A549 (cell line): ENCODE data around the gene FUZ. TPM values are rescaled to one million over a fixed set of nuclear protein-coding genes. Genes with fewer than 3 reads are reported as not detected.

Experiments used
- ATAC-seq, 2 experiments: fragments of 200-7000 bp in 1 of 2; fragments of >200 bp in 1 of 2; cut with Nextera tagmentation in 1 of 2; cut with Tn5 transposase in 1 of 2; 3 replicates each; pipeline versions ENCODE4 v1.8.0 to v1.9.1; 2018 to 2020; ENCODE audit warnings: mild to moderate bottlenecking in 1 of 2, moderate library complexity in 1 of 2
- CTCF ChIA-PET: fragments of 300-600 bp; sonication (Branson Sonifier 250); formaldehyde crosslinking; extraction: SDS; loops from one replicate; lab custom pipeline; 2021; ENCODE audit warnings: antibody characterized with exemption, inconsistent platforms; lab: Yijun Ruan, JAX
- POLR2A ChIA-PET: fragments of 350-600 bp; formaldehyde crosslinking; extraction: SDS; loops from one replicate; lab custom pipeline; 2021; ENCODE audit warnings: antibody characterized with exemption, inconsistent platforms; lab: Yijun Ruan, JAX
- DNase-seq, 2 experiments: peaks; one replicate each; pipeline versions ENCODE4 v3.0.0 to v3.0.0-alpha.2; 2011 to 2016; ENCODE audit warnings: low read depth in 1 of 2, low spot score in 1 of 2
- FAIRE-seq: peaks from 2 replicates; lab custom pipeline; 2011; peaks lifted over from hg19 to GRCh38; lab: Jason Lieb, UNC
- H3K27ac ChIP-seq, 2 experiments: fragments of >200 bp; sonication (Bioruptor Twin); formaldehyde crosslinking; 3 replicates each; pipeline ENCODE4 v1.5.1; 2016 to 2017
- H3K4me1 ChIP-seq: fragments of >200 bp; sonication (Bioruptor Twin); formaldehyde crosslinking; 3 replicates; pipeline ENCODE4 v1.6.1; 2016
- H3K4me2 ChIP-seq: fragments of >200 bp; sonication (Bioruptor Twin); formaldehyde crosslinking; 3 replicates; pipeline ENCODE4 v1.6.1; 2016
- H3K4me3 ChIP-seq: fragments of >200 bp; sonication (Bioruptor Twin); formaldehyde crosslinking; 3 replicates; pipeline ENCODE4 v1.5.1; 2016
- H3K9me3 ChIP-seq: fragments of >200 bp; sonication (Bioruptor Twin); formaldehyde crosslinking; 3 replicates; pipeline ENCODE4 v1.6.1; 2016
- CBX2 ChIP-seq: fragments of 200-600 bp; sonication (generic); IDR thresholded peaks from 2 replicates; pipeline ENCODE4 v1.6.1; 2016; ENCODE audit warnings: low read depth, mild to moderate bottlenecking, borderline replicate concordance
- CBX8 ChIP-seq: fragments of 200-600 bp; sonication (generic); IDR thresholded peaks from 2 replicates; pipeline ENCODE4 v1.6.1; 2016
- CHD4 ChIP-seq: fragments of 200-600 bp; sonication (generic); IDR thresholded peaks from 2 replicates; pipeline ENCODE4 v1.6.1; 2016; ENCODE audit warnings: antibody characterized with exemption, mild to moderate bottlenecking, borderline replicate concordance
- FOSL2 ChIP-seq, 2 experiments: fragments of 450-650 bp in 1 of 2; fragments of >200 bp in 1 of 2; sonication (Bioruptor Twin) in 1 of 2; formaldehyde crosslinking; IDR thresholded peaks; 2 replicates each; pipeline versions ENCODE4 v1.5.0 to v1.6.1; 2016 to 2020; ENCODE audit warnings: mild to moderate bottlenecking in 1 of 2, moderate library complexity in 1 of 2
- HEYL ChIP-seq: fragments of 250-450 bp; sonication (Bioruptor Pico); IDR thresholded peaks from 2 replicates; pipeline ENCODE4 v1.8.0; 2021; ENCODE audit warnings: mild to moderate bottlenecking, moderate library complexity
- HOXB5 ChIP-seq: fragments of 250-450 bp; sonication (Bioruptor Pico); IDR thresholded peaks from 2 replicates; pipeline ENCODE4 v1.5.0; 2020; ENCODE audit warnings: mild to moderate bottlenecking, moderate library complexity
- JUNB ChIP-seq: fragments of >200 bp; sonication (Bioruptor Twin); formaldehyde crosslinking; IDR thresholded peaks from 2 replicates; pipeline ENCODE4 v1.6.1; 2016
- MAZ ChIP-seq: fragments of 150-350 bp; IDR thresholded peaks from 2 replicates; pipeline ENCODE4 v1.6.1; 2014; ENCODE audit warnings: antibody characterized with exemption, low read depth, low read length, borderline replicate concordance
- NPAS2 ChIP-seq: fragments of 250-450 bp; sonication (Bioruptor Pico); IDR thresholded peaks from 2 replicates; pipeline ENCODE4 v1.8.0; 2022; ENCODE audit warnings: mild to moderate bottlenecking, moderate library complexity, borderline replicate concordance
- PHF8 ChIP-seq: fragments of 200-600 bp; sonication (generic); IDR thresholded peaks from 2 replicates; pipeline ENCODE4 v1.6.1; 2016; ENCODE audit warnings: low read depth, mild to moderate bottlenecking, antibody characterized with exemption, moderate library complexity, borderline replicate concordance
- SMC3 ChIP-seq: fragments of >200 bp; sonication (Bioruptor Twin); formaldehyde crosslinking; IDR thresholded peaks from 3 replicates; pipeline ENCODE4 v1.6.1; 2018; ENCODE audit warnings: inconsistent platforms
- SREBF2 ChIP-seq: fragments of 450-650 bp; IDR thresholded peaks from 2 replicates; pipeline ENCODE4 v1.6.1; 2014; ENCODE audit warnings: mild to moderate bottlenecking, moderate library complexity
- TP53 ChIP-seq: fragments of 250-450 bp; sonication (Bioruptor Pico); IDR thresholded peaks from 2 replicates; pipeline ENCODE4 v1.5.0; 2021; ENCODE audit warnings: mild to moderate bottlenecking, moderate library complexity
- ZNF302 ChIP-seq: fragments of 250-450 bp; sonication (Bioruptor Pico); IDR thresholded peaks from 2 replicates; pipeline ENCODE4 v1.9.0; 2021; ENCODE audit warnings: inconsistent platforms, mild to moderate bottlenecking, moderate library complexity
- WGBS: methylation state at CpG from one replicate; pipeline ENCODE4 v1.1.6; 2017; ENCODE audit errors: missing lambda C conversion rate; 5-methylcytosine and 5-hydroxymethylcytosine counted together
- polyA plus RNA-seq, 4 experiments: library from polyadenylated mRNA; depleted of rRNA in 3 of 4; stranded (reverse); fragments of >200 nt; fragmentation: RNase III in 1 of 4; extraction: RNeasy Plus Mini Kit Qiagen cat#74134 plus additional on column Dnase treatment in 1 of 4; gene quantifications; 2 replicates in 3 of 4; 3 replicates in 1 of 4; pipeline ENCODE4 v1.2.3, GENCODE V29; 2011 to 2017
- TF ChIP-seq, protein P1 (sequence below): fragments of >200 bp; sonication (Bioruptor Twin); formaldehyde crosslinking; IDR thresholded peaks from 3 replicates; pipeline ENCODE4 v1.5.1; 2016
- TF ChIP-seq, protein P2 (sequence below): IDR thresholded peaks from 2 replicates; pipeline ENCODE4 v1.6.1; 2012; ENCODE audit warnings: low read depth, borderline replicate concordance
- TF ChIP-seq, protein P3 (sequence below): fragments of 450-650 bp; IDR thresholded peaks from 2 replicates; pipeline ENCODE4 v1.6.1; 2014; ENCODE audit warnings: antibody characterized with exemption
- TF ChIP-seq, protein P4 (sequence below): fragments of >200 bp; sonication (Bioruptor Twin); formaldehyde crosslinking; IDR thresholded peaks from 2 replicates; pipeline ENCODE4 v1.6.1; 2016

The FUZ gene
- polyA plus RNA-seq, 2 of the 4 experiments (the other 2 are of a cell fraction): 12.5 to 21.7 TPM

DNA sequence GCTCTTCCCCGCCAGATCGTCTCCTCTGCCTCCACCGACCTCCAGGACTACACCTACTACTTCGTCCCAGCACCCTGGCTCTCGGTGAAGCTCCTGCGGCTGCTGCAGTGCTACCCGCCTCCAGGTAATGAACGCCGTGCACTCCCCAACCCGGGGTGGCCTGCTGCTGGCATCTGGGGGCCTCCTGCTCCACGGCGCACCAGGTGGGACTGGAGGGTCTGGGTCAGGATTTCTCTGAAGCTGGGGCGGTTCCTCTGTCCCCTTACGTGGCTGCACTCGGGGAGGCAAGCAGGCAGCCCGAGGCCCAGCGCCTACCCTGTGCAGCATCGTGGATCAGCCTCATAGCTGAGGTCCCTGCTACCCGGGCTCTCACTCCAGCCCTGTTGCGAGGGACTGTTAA is 17.5 kb downstream of the FUZ start (continued):
- TF ChIP-seq, protein P1, sequence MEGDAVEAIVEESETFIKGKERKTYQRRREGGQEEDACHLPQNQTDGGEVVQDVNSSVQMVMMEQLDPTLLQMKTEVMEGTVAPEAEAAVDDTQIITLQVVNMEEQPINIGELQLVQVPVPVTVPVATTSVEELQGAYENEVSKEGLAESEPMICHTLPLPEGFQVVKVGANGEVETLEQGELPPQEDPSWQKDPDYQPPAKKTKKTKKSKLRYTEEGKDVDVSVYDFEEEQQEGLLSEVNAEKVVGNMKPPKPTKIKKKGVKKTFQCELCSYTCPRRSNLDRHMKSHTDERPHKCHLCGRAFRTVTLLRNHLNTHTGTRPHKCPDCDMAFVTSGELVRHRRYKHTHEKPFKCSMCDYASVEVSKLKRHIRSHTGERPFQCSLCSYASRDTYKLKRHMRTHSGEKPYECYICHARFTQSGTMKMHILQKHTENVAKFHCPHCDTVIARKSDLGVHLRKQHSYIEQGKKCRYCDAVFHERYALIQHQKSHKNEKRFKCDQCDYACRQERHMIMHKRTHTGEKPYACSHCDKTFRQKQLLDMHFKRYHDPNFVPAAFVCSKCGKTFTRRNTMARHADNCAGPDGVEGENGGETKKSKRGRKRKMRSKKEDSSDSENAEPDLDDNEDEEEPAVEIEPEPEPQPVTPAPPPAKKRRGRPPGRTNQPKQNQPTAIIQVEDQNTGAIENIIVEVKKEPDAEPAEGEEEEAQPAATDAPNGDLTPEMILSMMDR: no peak
- TF ChIP-seq PHF8: no peak
- TF ChIP-seq CHD4: no peak
- TF ChIP-seq SMC3: no peak
- TF ChIP-seq CBX2: no peak
- TF ChIP-seq, all 56 proteins: peak for 0

DNA sequence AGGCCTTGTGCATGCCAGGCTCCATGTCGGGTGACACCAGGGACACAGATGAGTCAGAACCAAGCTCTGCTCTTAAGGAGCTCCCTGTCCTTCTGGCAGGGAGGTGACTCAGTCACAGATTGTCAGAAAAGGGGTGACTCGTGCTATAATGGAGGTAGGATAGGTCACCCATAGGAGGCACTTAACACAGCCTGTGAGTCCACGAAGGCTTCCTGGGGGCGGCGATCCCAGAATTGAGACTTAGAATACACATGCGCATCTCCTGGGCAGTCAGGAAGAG is 19.6 kb downstream of the FUZ start:
- Histone ChIP-seq H3K4me3 (no peak overlapping the region), H3K4me2 (no peak overlapping the region), H3K4me1 (peaks cover 5% of the 10 kb centered on the region; the same call in 1 of the 3 replicates), H3K9me3 (no peaks in the 10 kb centered on the region), H3K27ac (peak overlapping the region in 1 of 2 experiments; percentile 0; a peak in 1 of 6 replicates)
- no peak for TF ChIP-seq CBX8
- TF ChIP-seq HOXB5 (CRISPR knock-in tag): no peak
- no peak for TF ChIP-seq TP53 (CRISPR knock-in tag)
- TF ChIP-seq, protein P2, sequence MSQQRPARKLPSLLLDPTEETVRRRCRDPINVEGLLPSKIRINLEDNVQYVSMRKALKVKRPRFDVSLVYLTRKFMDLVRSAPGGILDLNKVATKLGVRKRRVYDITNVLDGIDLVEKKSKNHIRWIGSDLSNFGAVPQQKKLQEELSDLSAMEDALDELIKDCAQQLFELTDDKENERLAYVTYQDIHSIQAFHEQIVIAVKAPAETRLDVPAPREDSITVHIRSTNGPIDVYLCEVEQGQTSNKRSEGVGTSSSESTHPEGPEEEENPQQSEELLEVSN: no peak
- no peak for TF ChIP-seq NPAS2 (CRISPR knock-in tag)
- TF ChIP-seq FOSL2 (IDR thresholded peaks at IDR 0.05): no peak
- TF ChIP-seq FOSL2 (CRISPR knock-in tag; IDR thresholded peaks at IDR 0.05): peak; percentile 60; the same call in 1 of the 2 replicates
- ChIA-PET POLR2A (no interaction called here), CTCF (interaction anchor here (1.5 kb wide), 1 partner anchor 76 kb away, joined by 6 read pairs; no protein-coding TSS in a partner anchor)
- FAIRE-seq (no peak), DNase-seq (peak in 1 of 2 experiments; percentile 42), ATAC-seq (peak; percentile 30 to 49; a peak in 5 of 6 replicates)
- 67% methylated on average over 6 of the region's 6 CpGs for WGBS

DNA sequence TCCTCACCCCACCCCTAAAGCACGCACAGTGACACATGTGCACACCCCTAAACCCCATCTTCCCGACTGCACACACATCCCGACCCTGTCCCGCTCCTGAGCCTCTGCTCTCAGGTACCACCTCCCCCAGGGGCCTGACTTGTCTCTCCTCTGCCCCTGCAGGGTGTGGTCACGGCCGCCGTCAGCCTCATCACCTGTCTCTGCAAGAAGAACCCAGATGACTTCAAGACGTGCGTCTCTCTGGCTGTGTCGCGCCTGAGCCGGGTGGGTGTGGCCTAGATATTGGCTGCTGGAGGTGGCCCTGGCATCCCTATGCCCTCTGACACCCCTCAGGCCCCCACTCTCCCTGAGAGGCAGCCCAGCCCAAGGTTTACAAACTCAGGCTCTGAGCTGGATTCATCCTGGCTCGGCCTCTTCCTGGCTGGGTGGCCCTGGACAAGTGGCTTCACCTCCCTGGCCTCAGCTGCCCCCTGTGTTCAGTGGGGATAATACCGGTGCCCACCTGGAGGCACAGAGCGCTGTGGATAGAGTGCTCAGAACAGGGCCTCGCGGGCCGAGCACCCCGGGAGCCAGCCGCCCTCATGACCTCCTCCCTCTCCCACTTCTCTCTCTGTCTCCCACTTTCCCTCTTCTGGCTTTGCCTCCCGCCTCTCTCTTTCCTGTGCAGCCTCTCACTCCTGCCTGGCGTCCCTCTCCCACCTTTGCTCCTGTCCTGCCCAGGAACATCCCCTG is 20.1 kb downstream of the FUZ start:
- FAIRE-seq (no peak), ATAC-seq (peak; percentile 37 to 51; a peak in 4 of 6 replicates), DNase-seq (no peak)
- ChIA-PET CTCF (no interaction called here), POLR2A (no interaction called here)
- TF ChIP-seq ZNF302 (CRISPR knock-in tag) (no peak), JUNB (no peak), HEYL (no peak)
- TF ChIP-seq, protein P3, sequence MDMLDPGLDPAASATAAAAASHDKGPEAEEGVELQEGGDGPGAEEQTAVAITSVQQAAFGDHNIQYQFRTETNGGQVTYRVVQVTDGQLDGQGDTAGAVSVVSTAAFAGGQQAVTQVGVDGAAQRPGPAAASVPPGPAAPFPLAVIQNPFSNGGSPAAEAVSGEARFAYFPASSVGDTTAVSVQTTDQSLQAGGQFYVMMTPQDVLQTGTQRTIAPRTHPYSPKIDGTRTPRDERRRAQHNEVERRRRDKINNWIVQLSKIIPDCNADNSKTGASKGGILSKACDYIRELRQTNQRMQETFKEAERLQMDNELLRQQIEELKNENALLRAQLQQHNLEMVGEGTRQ: no peak
- WGBS: 89% methylated on average over 20 of the region's 22 CpGs
- H3K4me2 ChIP-seq: no peak overlapping the region
- H3K27ac ChIP-seq: peak overlapping the region in 1 of 2 experiments; percentile 0; a peak in 1 of 6 replicates
- no peak overlapping the region for H3K4me3 ChIP-seq
- peaks cover 5% of the 10 kb centered on the region; the same call in 1 of the 3 replicates for H3K4me1 ChIP-seq
- no peaks in the 10 kb centered on the region for H3K9me3 ChIP-seq

DNA sequence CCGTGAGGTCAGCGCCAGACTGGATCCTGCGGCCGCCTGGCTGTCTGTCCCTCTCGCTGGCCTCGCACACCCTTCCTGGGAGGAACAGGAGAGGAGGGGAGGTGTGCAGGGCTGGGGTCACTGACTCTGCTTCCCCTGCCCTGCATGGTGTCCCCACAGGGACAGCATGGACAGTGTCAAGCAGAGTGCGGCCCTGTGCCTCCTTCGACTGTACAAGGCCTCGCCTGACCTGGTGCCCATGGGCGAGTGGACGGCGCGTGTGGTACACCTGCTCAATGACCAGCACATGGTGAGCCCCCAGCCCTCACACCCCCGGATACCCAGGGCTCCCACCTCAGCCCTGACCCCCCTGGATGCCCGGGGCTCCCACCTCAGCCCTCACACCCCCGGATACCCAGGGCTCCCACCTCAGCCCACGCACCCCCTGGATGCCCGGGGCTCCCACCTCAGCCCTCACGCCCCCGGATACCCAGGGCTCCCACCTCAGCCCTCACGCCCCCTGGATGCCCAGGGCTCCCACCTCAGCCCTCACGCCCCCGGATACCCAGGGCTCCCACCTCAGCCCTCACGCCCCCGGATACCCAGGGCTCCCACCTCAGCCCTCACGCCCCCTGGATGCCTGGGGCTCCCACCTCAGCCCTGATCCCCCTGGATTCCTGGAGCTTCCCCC is 21.2 kb downstream of the FUZ start:
- POLR2A ChIA-PET: no interaction called here
- no peak overlapping the region for H3K4me3 ChIP-seq
- WGBS: 94% methylated on average over 14 of the region's 26 CpGs
- ATAC-seq (no peak), DNase-seq (no peak), FAIRE-seq (no peak)
- H3K4me2 ChIP-seq: no peak overlapping the region
- no peaks in the 10 kb centered on the region for H3K9me3 ChIP-seq
- CTCF ChIA-PET: no interaction called here
- H3K27ac ChIP-seq: no peak overlapping the region; a peak in 1 of 6 replicates
- peaks cover 5% of the 10 kb centered on the region; the same call in 1 of the 3 replicates for H3K4me1 ChIP-seq
- TF ChIP-seq SREBF2 (no peak), FOSL2 (IDR thresholded peaks at IDR 0.05) (no peak), FOSL2 (CRISPR knock-in tag; IDR thresholded peaks at IDR 0.05) (no peak), MAZ (no peak)
- TF ChIP-seq, protein P4, sequence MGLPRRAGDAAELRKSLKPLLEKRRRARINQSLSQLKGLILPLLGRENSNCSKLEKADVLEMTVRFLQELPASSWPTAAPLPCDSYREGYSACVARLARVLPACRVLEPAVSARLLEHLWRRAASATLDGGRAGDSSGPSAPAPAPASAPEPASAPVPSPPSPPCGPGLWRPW: no peak
